B cell (primary cell): ENCODE measurements around the gene MYOM3. TPM values are rescaled to one million over a fixed set of nuclear protein-coding genes. Genes with fewer than 3 reads are reported as not detected.

Experiments used
- ATAC-seq: fragments of 200-7000 bp; cut with Tn5 transposase; one replicate; pipeline ENCODE4 v1.10.0; 2021; ENCODE audit warnings: low read depth, mild to moderate bottlenecking, moderate number of reproducible peaks, moderate library complexity
- CTCF ChIA-PET: fragments of 350-600 bp; sonication (Branson Sonifier 250); formaldehyde crosslinking; loops from one replicate; lab custom pipeline; 2021; ENCODE audit warnings: antibody characterized with exemption, inconsistent platforms; lab: Charles Lee
- POLR2A ChIA-PET: fragments of 350-600 bp; sonication (Branson Sonifier 250); formaldehyde crosslinking; loops from one replicate; lab custom pipeline; 2021; ENCODE audit warnings: antibody characterized with exemption; lab: Charles Lee
- DNase-seq: peaks from one replicate; pipeline ENCODE4 v3.0.0; 2013
- H2AFZ ChIP-seq: 2 replicates; pipeline ENCODE4 v1.6.1; 2012; ENCODE audit warnings: mild to moderate bottlenecking, low read depth, low read length; ENCODE audit not compliant: insufficient read depth, poor library complexity, severe bottlenecking
- H3K27ac ChIP-seq, 2 donors: 1 replicate in 1 of 2; 2 replicates in 1 of 2; pipeline ENCODE4 v1.5.1; 2012 to 2013; ENCODE audit warnings: low read length in 2 of 2, mild to moderate bottlenecking in 2 of 2, moderate library complexity in 1 of 2
- H3K27me3 ChIP-seq, 4 experiments: fragments of 200-600 bp in 1 of 4; sonication (generic) in 1 of 4; replicated peaks in 1 of 4; 1 replicate in 2 of 4; 2 replicates in 2 of 4; pipeline versions ENCODE4 v1.6.1 to v1.7.0; 2013 to 2016; ENCODE audit warnings: low read length in 3 of 4, mild to moderate bottlenecking in 2 of 4, mixed read lengths in 1 of 4, moderate library complexity in 1 of 4; ENCODE audit not compliant: insufficient read depth in 4 of 4, control insufficient read depth in 3 of 4; ENCODE audit errors: control extremely low read depth in 1 of 4
- H3K36me3 ChIP-seq, 2 experiments: replicated peaks in 1 of 2; 1 replicate in 1 of 2; 2 replicates in 1 of 2; pipeline versions ENCODE4 v1.6.1 to v1.7.1; 2013; ENCODE audit warnings: low read length in 1 of 2; ENCODE audit not compliant: insufficient read depth in 2 of 2, control insufficient read depth in 1 of 2; ENCODE audit errors: control extremely low read depth in 1 of 2, extremely low read depth in 1 of 2
- H3K4me1 ChIP-seq, 2 donors: fragments of 200-600 bp in 1 of 2; sonication (generic) in 1 of 2; 1 replicate in 1 of 2; 2 replicates in 1 of 2; pipeline versions ENCODE4 v1.5.1 to v1.6.1; 2013 to 2017; ENCODE audit warnings: low read length in 2 of 2; ENCODE audit not compliant: control insufficient read depth in 2 of 2, insufficient read depth in 2 of 2
- H3K4me2 ChIP-seq: replicated peaks from 2 replicates; pipeline ENCODE3; 2012; ENCODE audit warnings: mild to moderate bottlenecking, low read depth, low read length; ENCODE audit not compliant: poor library complexity, severe bottlenecking
- H3K4me3 ChIP-seq, 5 experiments: fragments of 200-600 bp in 1 of 5; sonication (generic) in 1 of 5; 1 replicate in 3 of 5; 2 replicates in 2 of 5; pipeline versions ENCODE4 v1.5.1 to v1.7.0; 2011 to 2016; ENCODE audit warnings: low read length in 4 of 5, mild to moderate bottlenecking in 4 of 5, low read depth in 2 of 5, control low read depth in 1 of 5, moderate library complexity in 1 of 5; ENCODE audit not compliant: insufficient read depth in 1 of 5; ENCODE audit errors: control extremely low read depth in 1 of 5, extremely low read depth in 1 of 5
- H3K79me2 ChIP-seq: fragments of 200-600 bp; sonication (generic); one replicate; pipeline ENCODE4 v1.6.0; 2016; ENCODE audit warnings: low read length; ENCODE audit not compliant: control insufficient read depth, insufficient read depth
- H3K9ac ChIP-seq: fragments of 200-600 bp; sonication (generic); 2 replicates; pipeline ENCODE4 v1.6.1; 2017; ENCODE audit warnings: mild to moderate bottlenecking, low read length, moderate library complexity
- H3K9me3 ChIP-seq, 3 donors: one replicate each; pipeline versions ENCODE4 v1.6.1 to v1.7.1; 2013; ENCODE audit warnings: low read length in 2 of 3; ENCODE audit not compliant: control insufficient read depth in 2 of 3, insufficient read depth in 1 of 3; ENCODE audit errors: control extremely low read depth in 1 of 3
- H4K20me1 ChIP-seq: 2 replicates; pipeline ENCODE4 v1.6.0; 2012; ENCODE audit warnings: mild to moderate bottlenecking, low read length; ENCODE audit not compliant: insufficient read depth, control insufficient read depth, poor library complexity, severe bottlenecking
- H3K27ac Mint-ChIP-seq: one replicate; pipeline ENCODE4 v1.8.0; 2021; ENCODE audit warnings: mixed read lengths
- H3K27me3 Mint-ChIP-seq: one replicate; pipeline ENCODE4 v1.8.0; 2021; ENCODE audit warnings: mixed read lengths
- H3K4me1 Mint-ChIP-seq: one replicate; pipeline ENCODE4 v1.8.0; 2021; ENCODE audit warnings: mixed read lengths
- H3K4me3 Mint-ChIP-seq: one replicate; pipeline ENCODE4 v1.8.0; 2021; ENCODE audit warnings: mixed read lengths
- H3K9me3 Mint-ChIP-seq: one replicate; pipeline ENCODE4 v1.8.0; 2022; ENCODE audit warnings: mixed read lengths; ENCODE audit not compliant: insufficient read depth
- EZH2 ChIP-seq: IDR thresholded peaks from 2 replicates; pipeline ENCODE4 v1.6.1; 2012; ENCODE audit warnings: borderline replicate concordance, low read depth, mild to moderate bottlenecking, moderate library complexity, low read length; ENCODE audit not compliant: insufficient read depth, poor library complexity, severe bottlenecking
- WGBS: methylation state at CpG from one replicate; pipeline ENCODE4 v1.1.5; 2013; ENCODE audit warnings: missing lambda C conversion rate; ENCODE audit not compliant: insufficient coverage; 5-methylcytosine and 5-hydroxymethylcytosine counted together
- intact Hi-C: fragments of 100-400 bp; cut with micrococcal nuclease; formaldehyde crosslinking; loops from one replicate; pipeline ENCODE4 v1.10.0; 2022
- polyA plus RNA-seq: library from polyadenylated mRNA; depleted of rRNA; stranded (reverse); fragments of >200 nt; gene quantifications from 2 replicates; pipeline ENCODE4 v1.2.3, GENCODE V29; 2012
- total RNA-seq, 2 donors: library from RNA; stranded (reverse); fragments of 120-200 nt in 1 of 2; gene quantifications; 1 replicate in 1 of 2; 2 replicates in 1 of 2; pipeline versions ENCODE4 v1.2.3 to v1.2.4, GENCODE V29; 2013 to 2022
- TF ChIP-seq, protein P1 (sequence below): fragments of 200-600 bp; IDR thresholded peaks from one replicate; pipeline ENCODE4 v1.8.0; 2022; ENCODE audit warnings: antibody characterized with exemption, mild to moderate bottlenecking

The MYOM3 gene
- total and polyA plus RNA-seq, 2 donors (not counting 1 experiment from before 2014, with no cell fraction given), result not detected

DNA sequence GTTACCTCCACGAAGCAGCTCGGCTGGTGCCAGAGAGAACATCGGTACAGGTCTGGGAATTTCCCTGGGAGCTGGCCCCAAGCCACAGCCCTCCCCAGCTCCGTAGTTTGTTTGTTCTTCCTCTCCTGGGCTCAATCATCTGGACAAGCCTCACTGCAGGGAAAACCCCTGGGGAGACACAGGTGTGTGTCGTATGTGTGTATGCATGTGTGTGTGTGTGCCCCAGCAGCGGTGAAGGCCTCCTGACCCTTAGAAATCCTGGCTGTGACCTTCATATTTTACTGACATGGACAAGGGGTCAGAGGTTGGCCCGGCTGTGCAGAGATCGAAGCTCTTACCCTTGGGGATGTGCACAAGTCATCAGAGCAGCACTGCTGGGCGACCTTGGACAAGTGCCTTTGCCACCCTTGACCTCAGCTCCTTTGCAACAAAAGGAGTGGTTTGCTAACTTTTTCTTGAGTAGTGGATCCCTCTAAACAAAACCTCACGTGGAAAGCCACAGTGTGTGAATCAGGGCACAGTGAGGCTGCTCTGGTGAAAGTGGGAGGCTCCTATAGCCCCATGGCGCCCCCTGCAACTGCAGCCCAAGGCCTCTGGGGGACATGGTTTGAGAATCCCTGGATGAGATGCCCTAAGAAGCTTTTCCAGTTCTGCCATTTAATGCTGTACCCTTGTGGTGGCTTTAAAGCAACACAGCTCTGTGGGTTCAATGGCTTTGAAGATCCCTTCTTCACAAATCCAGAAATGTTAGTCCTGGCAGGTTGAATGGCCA, 43.3 kb upstream of the MYOM3 start:
- H3K27ac Mint-ChIP-seq, result no peak overlapping the region
- no peaks in the 10 kb centered on the region for H3K27me3 Mint-ChIP-seq
- H3K36me3 ChIP-seq, result peaks cover 0 to 42% of the 10 kb centered on the region in 2 experiments

DNA sequence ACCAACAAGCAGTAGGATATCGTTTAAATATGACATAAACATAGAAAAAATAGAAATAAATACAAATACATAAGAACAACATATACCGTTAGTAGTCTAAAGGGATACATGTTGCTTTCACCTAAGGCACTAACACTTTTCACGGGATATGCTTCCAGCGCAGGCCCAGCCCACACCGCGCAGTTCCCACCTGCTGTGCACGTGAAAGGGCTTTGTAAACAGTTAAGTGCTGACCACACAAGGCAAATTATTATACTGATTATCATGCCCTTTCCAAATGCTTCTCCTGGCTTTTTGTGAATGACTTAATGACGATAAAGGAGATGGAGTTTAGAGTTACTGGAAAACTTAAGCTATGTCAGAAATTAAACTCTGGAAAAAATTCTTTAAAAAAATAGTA, 42.3 kb upstream of the MYOM3 start:
- CTCF ChIA-PET, result interaction anchor here (1.0 to 10.5 kb wide), 6 partner anchors 36 to 433 kb away, joined by 4 to 387 read pairs (median 6); no protein-coding TSS in a partner anchor
- Mint-ChIP-seq H3K27me3 (no peaks in the 10 kb centered on the region), H3K27ac (no peak overlapping the region), H3K4me1 (peaks cover 29% of the 10 kb centered on the region), H3K4me3 (no peak overlapping the region), H3K9me3 (no peaks in the 10 kb centered on the region)
- Histone ChIP-seq H2AFZ (no peak overlapping the region), H3K4me3 (no peak overlapping the region), H3K9ac (no peak overlapping the region), H3K27me3 (peaks cover 0 to 7% (median 1%) of the 10 kb centered on the region in 4 experiments), H3K9me3 (no peaks in the 10 kb centered on the region), H4K20me1 (no peaks in the 10 kb centered on the region), H3K4me2 (no peak overlapping the region), H3K36me3 (peaks cover 0 to 33% of the 10 kb centered on the region in 2 experiments), H3K27ac (no peak overlapping the region), H3K79me2 (no peaks in the 10 kb centered on the region), H3K4me1 (peaks cover 13 to 19% of the 10 kb centered on the region in 2 donors)
- WGBS, result no CpG with 5 or more reads among the region's 8 CpGs
- DNase-seq (no peak), ATAC-seq (no peak)
- TF ChIP-seq, protein P1, sequence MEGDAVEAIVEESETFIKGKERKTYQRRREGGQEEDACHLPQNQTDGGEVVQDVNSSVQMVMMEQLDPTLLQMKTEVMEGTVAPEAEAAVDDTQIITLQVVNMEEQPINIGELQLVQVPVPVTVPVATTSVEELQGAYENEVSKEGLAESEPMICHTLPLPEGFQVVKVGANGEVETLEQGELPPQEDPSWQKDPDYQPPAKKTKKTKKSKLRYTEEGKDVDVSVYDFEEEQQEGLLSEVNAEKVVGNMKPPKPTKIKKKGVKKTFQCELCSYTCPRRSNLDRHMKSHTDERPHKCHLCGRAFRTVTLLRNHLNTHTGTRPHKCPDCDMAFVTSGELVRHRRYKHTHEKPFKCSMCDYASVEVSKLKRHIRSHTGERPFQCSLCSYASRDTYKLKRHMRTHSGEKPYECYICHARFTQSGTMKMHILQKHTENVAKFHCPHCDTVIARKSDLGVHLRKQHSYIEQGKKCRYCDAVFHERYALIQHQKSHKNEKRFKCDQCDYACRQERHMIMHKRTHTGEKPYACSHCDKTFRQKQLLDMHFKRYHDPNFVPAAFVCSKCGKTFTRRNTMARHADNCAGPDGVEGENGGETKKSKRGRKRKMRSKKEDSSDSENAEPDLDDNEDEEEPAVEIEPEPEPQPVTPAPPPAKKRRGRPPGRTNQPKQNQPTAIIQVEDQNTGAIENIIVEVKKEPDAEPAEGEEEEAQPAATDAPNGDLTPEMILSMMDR, result no peak
- TF ChIP-seq EZH2, result no peak
- POLR2A ChIA-PET, result no interaction called here
- intact Hi-C loops, result no loop called here

More for the DNA sequence above, 43.3 kb upstream of the MYOM3 start:
- Mint-ChIP-seq H3K9me3 (no peaks in the 10 kb centered on the region), H3K4me3 (no peak overlapping the region), H3K4me1 (peaks cover 26% of the 10 kb centered on the region)
- 52% methylated on average over 10 of the region's 11 CpGs for WGBS
- Histone ChIP-seq H3K4me1 (peaks cover 12 to 17% of the 10 kb centered on the region in 2 donors), H3K9me3 (no peaks in the 10 kb centered on the region), H3K4me3 (no peak overlapping the region), H3K79me2 (no peaks in the 10 kb centered on the region), H4K20me1 (no peaks in the 10 kb centered on the region), H3K9ac (no peak overlapping the region), H3K27me3 (peaks cover 0 to 3% (median 1%) of the 10 kb centered on the region in 4 experiments), H3K27ac (no peak overlapping the region), H2AFZ (no peak overlapping the region), H3K4me2 (no peak overlapping the region)
- CTCF ChIA-PET, result interaction anchor here (0.7 to 10.5 kb wide), 7 partner anchors 12 to 432 kb away, joined by 3 to 387 read pairs (median 5); no protein-coding TSS in a partner anchor
- TF ChIP-seq, protein P1, result no peak
- POLR2A ChIA-PET, result interaction anchor here (0.6 to 1.4 kb wide), 2 partner anchors 36 to 240 kb away, joined by 5 to 6 read pairs; no protein-coding TSS in a partner anchor
- ATAC-seq, result no peak
- intact Hi-C loops, result no loop called here
- DNase-seq, result peak; percentile 40
